ENCODE data around the gene SLC66A1. TPM values are rescaled to one million over a fixed set of nuclear protein-coding genes. Genes with fewer than 3 reads are reported as not detected.

The SLC66A1 gene
- total RNA-seq, 1 donor from 2014 or later, result 14.6 TPM

GRCh38 chr1:19330449-19331135 is 18.5 kb downstream of the SLC66A1 start:
- Histone ChIP-seq H3K9ac (ENCODE audit: low read depth in 1 of 3, low read length in 3 of 3) (no peak overlapping the region), H3K27ac (ENCODE audit: low read depth, low read length) (no peak overlapping the region), H3K4me3 (ENCODE audit: low read length in 3 of 3) (no peak overlapping the region), H3K27me3 (ENCODE audit: control insufficient read depth in 3 of 3, insufficient read depth in 3 of 3, low read length in 3 of 3) (no peaks in the 10 kb centered on the region), H3K4me1 (ENCODE audit: control insufficient read depth in 3 of 3, insufficient read depth in 3 of 3, low read length in 3 of 3) (no peaks in the 10 kb centered on the region), H3K36me3 (ENCODE audit: control insufficient read depth in 3 of 3, insufficient read depth in 3 of 3, low read length in 3 of 3) (peaks cover 34 to 37% (median 35%) of the 10 kb centered on the region in 3 donors), H3K9me3 (ENCODE audit: control insufficient read depth in 3 of 3, low read length in 3 of 3) (no peaks in the 10 kb centered on the region)

GRCh38 chr1:19331262-19331878 is 19.2 kb downstream of the SLC66A1 start:
- Histone ChIP-seq H3K4me1 (ENCODE audit: control insufficient read depth in 3 of 3, insufficient read depth in 3 of 3, low read length in 3 of 3) (no peaks in the 10 kb centered on the region), H3K27ac (ENCODE audit: low read depth, low read length) (no peak overlapping the region), H3K9me3 (ENCODE audit: control insufficient read depth in 3 of 3, low read length in 3 of 3) (no peaks in the 10 kb centered on the region), H3K27me3 (ENCODE audit: control insufficient read depth in 3 of 3, insufficient read depth in 3 of 3, low read length in 3 of 3) (no peaks in the 10 kb centered on the region), H3K4me3 (ENCODE audit: low read length in 3 of 3) (no peak overlapping the region), H3K9ac (ENCODE audit: low read depth in 1 of 3, low read length in 3 of 3) (no peak overlapping the region), H3K36me3 (ENCODE audit: control insufficient read depth in 3 of 3, insufficient read depth in 3 of 3, low read length in 3 of 3) (peaks cover 28 to 29% (median 28%) of the 10 kb centered on the region in 3 donors)

DNA sequence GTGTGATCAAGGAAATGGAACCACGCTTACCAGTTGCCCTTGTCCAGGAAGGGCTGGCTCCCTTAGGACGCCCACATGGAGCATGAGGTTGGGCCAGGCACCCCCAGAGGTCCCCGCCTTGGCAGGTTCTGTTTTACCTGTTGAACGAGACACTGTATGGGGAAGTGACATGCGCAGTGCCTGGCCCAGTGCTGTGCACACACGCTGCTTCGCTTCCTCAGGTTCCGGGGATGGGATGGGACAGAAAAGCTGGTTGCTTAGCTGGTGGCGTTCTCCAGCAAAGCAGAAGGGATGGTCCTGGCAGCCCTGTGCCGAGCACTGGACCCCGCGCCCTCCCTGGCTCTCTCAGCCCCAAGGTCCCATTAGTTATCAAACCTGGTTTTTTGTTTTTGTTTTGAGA is 20.7 kb downstream of the SLC66A1 start:
- Histone ChIP-seq H3K4me1 (ENCODE audit: control insufficient read depth in 3 of 3, insufficient read depth in 3 of 3, low read length in 3 of 3) (no peaks in the 10 kb centered on the region), H3K9ac (ENCODE audit: low read depth in 1 of 3, low read length in 3 of 3) (no peak overlapping the region), H3K4me3 (ENCODE audit: low read length in 3 of 3) (no peak overlapping the region), H3K27ac (ENCODE audit: low read depth, low read length) (no peak overlapping the region), H3K27me3 (ENCODE audit: control insufficient read depth in 3 of 3, insufficient read depth in 3 of 3, low read length in 3 of 3) (no peaks in the 10 kb centered on the region), H3K36me3 (ENCODE audit: control insufficient read depth in 3 of 3, insufficient read depth in 3 of 3, low read length in 3 of 3) (peaks cover 18 to 20% (median 18%) of the 10 kb centered on the region in 3 donors), H3K9me3 (ENCODE audit: control insufficient read depth in 3 of 3, low read length in 3 of 3) (no peaks in the 10 kb centered on the region)

DNA sequence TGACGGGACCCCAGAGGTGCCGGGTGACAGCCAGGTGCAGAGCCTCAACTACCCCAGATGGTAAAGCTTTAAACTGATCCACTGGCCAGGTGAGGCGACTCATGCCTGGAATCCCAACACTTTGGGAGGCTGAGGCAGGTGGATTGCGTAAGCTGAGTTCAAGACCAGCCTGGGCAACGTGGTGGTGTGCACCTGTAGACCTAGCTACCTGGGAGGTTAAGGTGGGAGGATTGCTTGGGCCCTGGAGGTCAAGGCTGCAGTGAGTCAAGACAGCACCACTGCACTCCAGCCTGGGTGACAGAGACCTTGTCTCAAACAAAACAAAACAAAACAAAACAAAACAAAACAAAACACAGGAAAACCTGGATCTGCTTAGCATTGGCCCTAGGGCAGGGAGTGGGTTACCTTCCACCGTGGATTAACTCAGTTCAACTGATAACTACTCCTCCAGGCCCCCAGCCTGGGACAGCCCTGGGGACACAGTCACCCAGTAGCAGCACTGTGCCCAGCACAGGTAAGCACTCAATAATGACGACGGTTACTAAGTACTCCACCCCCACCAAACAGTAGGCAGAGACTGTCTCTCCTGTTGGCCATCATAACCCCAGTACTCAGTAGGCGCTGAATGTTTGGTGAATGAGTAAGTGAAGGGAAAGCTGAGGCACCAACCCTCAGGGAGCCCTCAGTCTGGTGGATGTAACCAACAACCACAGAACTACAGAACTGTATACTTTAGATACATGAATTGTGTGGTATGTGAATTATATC is 21.6 kb downstream of the SLC66A1 start:
- H3K27me3 ChIP-seq (ENCODE audit: control insufficient read depth in 3 of 3, insufficient read depth in 3 of 3, low read length in 3 of 3), result no peaks in the 10 kb centered on the region
- no peak overlapping the region for H3K27ac ChIP-seq (ENCODE audit: low read depth, low read length)
- no peaks in the 10 kb centered on the region for H3K9me3 ChIP-seq (ENCODE audit: control insufficient read depth in 3 of 3, low read length in 3 of 3)
- H3K9ac ChIP-seq (ENCODE audit: low read depth in 1 of 3, low read length in 3 of 3), result no peak overlapping the region
- no peaks in the 10 kb centered on the region for H3K4me1 ChIP-seq (ENCODE audit: control insufficient read depth in 3 of 3, insufficient read depth in 3 of 3, low read length in 3 of 3)
- H3K36me3 ChIP-seq (ENCODE audit: control insufficient read depth in 3 of 3, insufficient read depth in 3 of 3, low read length in 3 of 3), result peaks cover 15 to 20% (median 16%) of the 10 kb centered on the region in 3 donors
- no peak overlapping the region for H3K4me3 ChIP-seq (ENCODE audit: low read length in 3 of 3)

- H3K4me3 ChIP-seq (ENCODE audit: low read length in 3 of 3), result no peak overlapping the region
- no peaks in the 10 kb centered on the region for H3K9me3 ChIP-seq (ENCODE audit: control insufficient read depth in 3 of 3, low read length in 3 of 3)
- no peaks in the 10 kb centered on the region for H3K27me3 ChIP-seq (ENCODE audit: control insufficient read depth in 3 of 3, insufficient read depth in 3 of 3, low read length in 3 of 3)
- no peak overlapping the region for H3K9ac ChIP-seq (ENCODE audit: low read depth in 1 of 3, low read length in 3 of 3)
- no peak overlapping the region for H3K27ac ChIP-seq (ENCODE audit: low read depth, low read length)
- H3K36me3 ChIP-seq (ENCODE audit: control insufficient read depth in 3 of 3, insufficient read depth in 3 of 3, low read length in 3 of 3), result peaks cover 14 to 21% (median 17%) of the 10 kb centered on the region in 3 donors
- H3K4me1 ChIP-seq (ENCODE audit: control insufficient read depth in 3 of 3, insufficient read depth in 3 of 3, low read length in 3 of 3), result peaks cover under 1 to 4% (median 3%) of the 10 kb centered on the region in 3 donors
Measured at GRCh38 chr1:19336543-19336942, 24.4 kb downstream of the SLC66A1 start.

DNA sequence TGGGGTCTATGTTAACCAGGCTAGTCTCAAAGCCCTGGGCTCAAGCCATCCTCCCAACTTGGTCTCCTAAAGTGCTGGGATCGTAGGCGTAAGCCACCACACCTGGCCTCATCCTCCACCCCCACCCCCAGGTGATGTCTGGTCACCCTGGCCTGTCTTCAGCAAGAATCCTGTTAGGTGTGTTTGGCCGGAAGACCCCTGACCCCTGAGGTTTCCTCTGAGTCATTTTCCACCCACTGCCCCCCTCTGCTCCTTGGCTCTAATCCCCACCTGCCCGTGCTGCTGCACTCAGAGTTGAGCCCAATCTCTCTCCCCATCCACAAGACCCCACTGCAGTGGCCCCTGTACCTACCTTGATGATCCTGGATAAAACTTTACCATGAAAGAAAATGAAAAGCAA is 25.2 kb downstream of the SLC66A1 start:
- Histone ChIP-seq H3K27ac (ENCODE audit: low read depth, low read length) (no peak overlapping the region), H3K9me3 (ENCODE audit: control insufficient read depth in 3 of 3, low read length in 3 of 3) (no peaks in the 10 kb centered on the region), H3K4me3 (ENCODE audit: low read length in 3 of 3) (no peak overlapping the region), H3K4me1 (ENCODE audit: control insufficient read depth in 3 of 3, insufficient read depth in 3 of 3, low read length in 3 of 3) (peaks cover 6 to 12% (median 11%) of the 10 kb centered on the region in 3 donors), H3K27me3 (ENCODE audit: control insufficient read depth in 3 of 3, insufficient read depth in 3 of 3, low read length in 3 of 3) (no peaks in the 10 kb centered on the region), H3K36me3 (ENCODE audit: control insufficient read depth in 3 of 3, insufficient read depth in 3 of 3, low read length in 3 of 3) (peaks cover 14 to 23% (median 19%) of the 10 kb centered on the region in 3 donors), H3K9ac (ENCODE audit: low read depth in 1 of 3, low read length in 3 of 3) (no peak overlapping the region)

- H3K9me3 ChIP-seq (ENCODE audit: control insufficient read depth in 3 of 3, low read length in 3 of 3), result no peaks in the 10 kb centered on the region
- H3K27me3 ChIP-seq (ENCODE audit: control insufficient read depth in 3 of 3, insufficient read depth in 3 of 3, low read length in 3 of 3), result no peaks in the 10 kb centered on the region
- no peak overlapping the region for H3K27ac ChIP-seq (ENCODE audit: low read depth, low read length)
- H3K4me1 ChIP-seq (ENCODE audit: control insufficient read depth in 3 of 3, insufficient read depth in 3 of 3, low read length in 3 of 3), result peaks cover 6 to 15% (median 13%) of the 10 kb centered on the region in 3 donors
- H3K36me3 ChIP-seq (ENCODE audit: control insufficient read depth in 3 of 3, insufficient read depth in 3 of 3, low read length in 3 of 3), result peaks cover 16 to 33% (median 28%) of the 10 kb centered on the region in 3 donors
- H3K9ac ChIP-seq (ENCODE audit: low read depth in 1 of 3, low read length in 3 of 3), result no peak overlapping the region
- H3K4me3 ChIP-seq (ENCODE audit: low read length in 3 of 3), result no peak overlapping the region
Measured at GRCh38 chr1:19338323-19338762, 26.2 kb downstream of the SLC66A1 start.

GRCh38 chr1:19339214-19339861 is 27.2 kb downstream of the SLC66A1 start:
- Histone ChIP-seq H3K36me3 (ENCODE audit: control insufficient read depth in 3 of 3, insufficient read depth in 3 of 3, low read length in 3 of 3) (peaks cover 25 to 40% (median 34%) of the 10 kb centered on the region in 3 donors), H3K9me3 (ENCODE audit: control insufficient read depth in 3 of 3, low read length in 3 of 3) (no peaks in the 10 kb centered on the region), H3K4me3 (ENCODE audit: low read length in 3 of 3) (no peak overlapping the region), H3K4me1 (ENCODE audit: control insufficient read depth in 3 of 3, insufficient read depth in 3 of 3, low read length in 3 of 3) (peaks cover 7 to 17% (median 13%) of the 10 kb centered on the region in 3 donors), H3K9ac (ENCODE audit: low read depth in 1 of 3, low read length in 3 of 3) (no peak overlapping the region), H3K27ac (ENCODE audit: low read depth, low read length) (no peak overlapping the region), H3K27me3 (ENCODE audit: control insufficient read depth in 3 of 3, insufficient read depth in 3 of 3, low read length in 3 of 3) (no peaks in the 10 kb centered on the region)

- H3K9me3 ChIP-seq (ENCODE audit: control insufficient read depth in 3 of 3, low read length in 3 of 3), result no peaks in the 10 kb centered on the region
- H3K36me3 ChIP-seq (ENCODE audit: control insufficient read depth in 3 of 3, insufficient read depth in 3 of 3, low read length in 3 of 3), result peaks cover 32 to 43% (median 41%) of the 10 kb centered on the region in 3 donors
- H3K27me3 ChIP-seq (ENCODE audit: control insufficient read depth in 3 of 3, insufficient read depth in 3 of 3, low read length in 3 of 3), result no peaks in the 10 kb centered on the region
- H3K4me1 ChIP-seq (ENCODE audit: control insufficient read depth in 3 of 3, insufficient read depth in 3 of 3, low read length in 3 of 3), result peaks cover 16 to 21% (median 16%) of the 10 kb centered on the region in 3 donors
- H3K27ac ChIP-seq (ENCODE audit: low read depth, low read length), result no peak overlapping the region
- H3K4me3 ChIP-seq (ENCODE audit: low read length in 3 of 3), result no peak overlapping the region
- no peak overlapping the region for H3K9ac ChIP-seq (ENCODE audit: low read depth in 1 of 3, low read length in 3 of 3)
Measured at GRCh38 chr1:19340387-19340937, 28.3 kb downstream of the SLC66A1 start.

Data from skeletal muscle tissue (tissue), 4 donors.